ENCODE measurements around the gene ALOXE3. TPM values are rescaled to one million over a fixed set of nuclear protein-coding genes. Genes with fewer than 3 reads are reported as not detected.

ALOXE3 gene
- total RNA-seq, 4 donors from 2014 or later: not detected

DNA sequence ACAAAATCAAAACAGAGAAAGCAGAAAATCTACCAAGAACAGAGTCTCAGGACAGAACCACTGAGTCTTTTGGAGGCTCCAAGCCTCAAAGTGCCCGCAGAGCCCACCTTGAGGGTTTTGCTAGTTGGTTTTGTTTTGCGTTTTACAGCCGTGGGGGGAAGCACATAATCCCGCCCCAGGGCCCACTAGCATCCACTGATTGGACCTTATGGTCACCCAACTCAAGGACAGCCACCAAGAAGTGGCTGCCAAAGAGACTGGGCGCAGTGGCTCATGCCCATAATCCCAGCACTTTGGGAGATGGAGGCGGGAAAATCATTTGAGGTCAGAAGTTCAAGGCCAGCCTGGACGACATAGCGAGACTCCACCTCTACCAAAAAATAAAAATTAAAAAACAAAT is 69.6 kb downstream of the ALOXE3 start:
- Histone ChIP-seq H3K36me3 (no peaks in the 10 kb centered on the region), H3K27me3 (no peaks in the 10 kb centered on the region), H3K4me3 (no peak overlapping the region), H3K27ac (no peak overlapping the region), H3K9me3 (no peaks in the 10 kb centered on the region), H3K4me1 (no peaks in the 10 kb centered on the region)
- DNase-seq (no peak), ATAC-seq (no peak)
- TF ChIP-seq, protein P1, sequence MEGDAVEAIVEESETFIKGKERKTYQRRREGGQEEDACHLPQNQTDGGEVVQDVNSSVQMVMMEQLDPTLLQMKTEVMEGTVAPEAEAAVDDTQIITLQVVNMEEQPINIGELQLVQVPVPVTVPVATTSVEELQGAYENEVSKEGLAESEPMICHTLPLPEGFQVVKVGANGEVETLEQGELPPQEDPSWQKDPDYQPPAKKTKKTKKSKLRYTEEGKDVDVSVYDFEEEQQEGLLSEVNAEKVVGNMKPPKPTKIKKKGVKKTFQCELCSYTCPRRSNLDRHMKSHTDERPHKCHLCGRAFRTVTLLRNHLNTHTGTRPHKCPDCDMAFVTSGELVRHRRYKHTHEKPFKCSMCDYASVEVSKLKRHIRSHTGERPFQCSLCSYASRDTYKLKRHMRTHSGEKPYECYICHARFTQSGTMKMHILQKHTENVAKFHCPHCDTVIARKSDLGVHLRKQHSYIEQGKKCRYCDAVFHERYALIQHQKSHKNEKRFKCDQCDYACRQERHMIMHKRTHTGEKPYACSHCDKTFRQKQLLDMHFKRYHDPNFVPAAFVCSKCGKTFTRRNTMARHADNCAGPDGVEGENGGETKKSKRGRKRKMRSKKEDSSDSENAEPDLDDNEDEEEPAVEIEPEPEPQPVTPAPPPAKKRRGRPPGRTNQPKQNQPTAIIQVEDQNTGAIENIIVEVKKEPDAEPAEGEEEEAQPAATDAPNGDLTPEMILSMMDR (IDR thresholded peaks at IDR 0.05 in 4 of 5, conservative IDR thresholded peaks at IDR 0.05 in 1 of 5): no peak
- no peak for TF ChIP-seq POLR2A (IDR thresholded peaks at IDR 0.05)
- intact Hi-C loops (cut with DNase I; ENCODE audit: low total_unique reads): no loop called here
- in situ Hi-C loops (cut with MboI; ENCODE audit: low sequenced_read_pairs in 4 of 4): no loop called here

- ATAC-seq (no peak), DNase-seq (no peak)
- Histone ChIP-seq H3K27me3 (no peaks in the 10 kb centered on the region), H3K36me3 (no peaks in the 10 kb centered on the region), H3K4me1 (no peaks in the 10 kb centered on the region), H3K27ac (no peak overlapping the region), H3K4me3 (no peak overlapping the region), H3K9me3 (no peaks in the 10 kb centered on the region)
- in situ Hi-C loops (cut with MboI; ENCODE audit: low sequenced_read_pairs in 4 of 4) (no loop called here), intact Hi-C loops (cut with DNase I; ENCODE audit: low total_unique reads) (no loop called here)
- no peak for TF ChIP-seq POLR2A (IDR thresholded peaks at IDR 0.05)
- TF ChIP-seq, protein P1 (IDR thresholded peaks at IDR 0.05 in 4 of 5, conservative IDR thresholded peaks at IDR 0.05 in 1 of 5): no peak
These were observed 70.1 kb downstream of the ALOXE3 start for GRCh38 chr17:8048236-8048635.

DNA sequence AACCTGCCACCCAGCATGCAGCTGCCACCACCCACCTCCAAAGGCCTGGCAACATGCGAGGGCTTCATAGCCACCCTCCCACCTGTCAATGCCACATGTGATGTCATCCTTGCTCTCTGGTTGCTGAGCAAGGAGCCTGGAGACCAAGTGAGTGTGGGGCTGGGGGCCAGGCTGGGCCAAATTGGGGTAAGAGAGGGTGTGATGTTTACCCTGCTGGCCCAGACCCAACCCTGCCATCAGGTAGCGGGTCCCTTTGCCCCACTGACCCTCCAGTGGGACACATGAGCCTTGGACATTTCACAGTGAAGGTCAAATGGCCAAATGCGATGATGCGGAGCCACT is 70.6 kb downstream of the ALOXE3 start:
- in situ Hi-C loops (cut with MboI; ENCODE audit: low sequenced_read_pairs in 4 of 4) (no loop called here), intact Hi-C loops (cut with DNase I; ENCODE audit: low total_unique reads) (no loop called here)
- TF ChIP-seq POLR2A (IDR thresholded peaks at IDR 0.05): no peak
- TF ChIP-seq, protein P1 (IDR thresholded peaks at IDR 0.05 in 4 of 5, conservative IDR thresholded peaks at IDR 0.05 in 1 of 5): no peak
- Histone ChIP-seq H3K4me1 (no peaks in the 10 kb centered on the region), H3K9me3 (no peaks in the 10 kb centered on the region), H3K36me3 (no peaks in the 10 kb centered on the region), H3K4me3 (no peak overlapping the region), H3K27me3 (no peaks in the 10 kb centered on the region), H3K27ac (no peak overlapping the region)
- DNase-seq (no peak), ATAC-seq (no peak)

- in situ Hi-C loops (cut with MboI; ENCODE audit: low sequenced_read_pairs in 4 of 4): no loop called here
- no peaks in the 10 kb centered on the region for H3K9me3 ChIP-seq
These were observed 71.2 kb downstream of the ALOXE3 start for GRCh38 chr17:8046929-8047768.

More at GRCh38 chr17:8046929-8047768, 71.2 kb downstream of the ALOXE3 start:
- Histone ChIP-seq H3K4me1 (peaks cover 0 to under 1% of the 10 kb centered on the region in 2 donors), H3K36me3 (no peaks in the 10 kb centered on the region), H3K27me3 (no peaks in the 10 kb centered on the region), H3K4me3 (no peak overlapping the region), H3K27ac (no peak overlapping the region)
- intact Hi-C loops (cut with DNase I; ENCODE audit: low total_unique reads): no loop called here
- no peak for ATAC-seq
- DNase-seq: no peak
- TF ChIP-seq, protein P1 (IDR thresholded peaks at IDR 0.05 in 4 of 5, conservative IDR thresholded peaks at IDR 0.05 in 1 of 5): no peak
- TF ChIP-seq POLR2A (IDR thresholded peaks at IDR 0.05): no peak
